B cell (primary cell): ENCODE measurements around the gene CYB5D1. TPM values are rescaled to one million over a fixed set of nuclear protein-coding genes. Genes with fewer than 3 reads are reported as not detected.
A peak's percentile ranks its signal among the peaks of the same experiment; 100 is the strongest.

ENCODE experiments used
- ATAC-seq: fragments of 200-7000 bp; cut with Tn5 transposase; one replicate; pipeline ENCODE4 v1.10.0; 2021; ENCODE audit warnings: low read depth, mild to moderate bottlenecking, moderate number of reproducible peaks, moderate library complexity
- CTCF ChIA-PET: fragments of 350-600 bp; sonication (Branson Sonifier 250); formaldehyde crosslinking; loops from one replicate; lab custom pipeline; 2021; ENCODE audit warnings: antibody characterized with exemption, inconsistent platforms; lab: Charles Lee
- POLR2A ChIA-PET: fragments of 350-600 bp; sonication (Branson Sonifier 250); formaldehyde crosslinking; loops from one replicate; lab custom pipeline; 2021; ENCODE audit warnings: antibody characterized with exemption; lab: Charles Lee
- DNase-seq: peaks from one replicate; pipeline ENCODE4 v3.0.0; 2013
- H2AFZ ChIP-seq: 2 replicates; pipeline ENCODE4 v1.6.1; 2012; ENCODE audit warnings: mild to moderate bottlenecking, low read depth, low read length; ENCODE audit not compliant: insufficient read depth, poor library complexity, severe bottlenecking
- H3K27ac ChIP-seq, 2 donors: 1 replicate in 1 of 2; 2 replicates in 1 of 2; pipeline ENCODE4 v1.5.1; 2012 to 2013; ENCODE audit warnings: low read length in 2 of 2, mild to moderate bottlenecking in 2 of 2, moderate library complexity in 1 of 2
- H3K27me3 ChIP-seq, 4 experiments: fragments of 200-600 bp in 1 of 4; sonication (generic) in 1 of 4; replicated peaks in 1 of 4; 1 replicate in 2 of 4; 2 replicates in 2 of 4; pipeline versions ENCODE4 v1.6.1 to v1.7.0; 2013 to 2016; ENCODE audit warnings: low read length in 3 of 4, mild to moderate bottlenecking in 2 of 4, mixed read lengths in 1 of 4, moderate library complexity in 1 of 4; ENCODE audit not compliant: insufficient read depth in 4 of 4, control insufficient read depth in 3 of 4; ENCODE audit errors: control extremely low read depth in 1 of 4
- H3K36me3 ChIP-seq, 2 experiments: replicated peaks in 1 of 2; 1 replicate in 1 of 2; 2 replicates in 1 of 2; pipeline versions ENCODE4 v1.6.1 to v1.7.1; 2013; ENCODE audit warnings: low read length in 1 of 2; ENCODE audit not compliant: insufficient read depth in 2 of 2, control insufficient read depth in 1 of 2; ENCODE audit errors: control extremely low read depth in 1 of 2, extremely low read depth in 1 of 2
- H3K4me1 ChIP-seq, 2 donors: fragments of 200-600 bp in 1 of 2; sonication (generic) in 1 of 2; 1 replicate in 1 of 2; 2 replicates in 1 of 2; pipeline versions ENCODE4 v1.5.1 to v1.6.1; 2013 to 2017; ENCODE audit warnings: low read length in 2 of 2; ENCODE audit not compliant: control insufficient read depth in 2 of 2, insufficient read depth in 2 of 2
- H3K4me2 ChIP-seq: replicated peaks from 2 replicates; pipeline ENCODE3; 2012; ENCODE audit warnings: mild to moderate bottlenecking, low read depth, low read length; ENCODE audit not compliant: poor library complexity, severe bottlenecking
- H3K4me3 ChIP-seq, 5 experiments: fragments of 200-600 bp in 1 of 5; sonication (generic) in 1 of 5; 1 replicate in 3 of 5; 2 replicates in 2 of 5; pipeline versions ENCODE4 v1.5.1 to v1.7.0; 2011 to 2016; ENCODE audit warnings: low read length in 4 of 5, mild to moderate bottlenecking in 4 of 5, low read depth in 2 of 5, control low read depth in 1 of 5, moderate library complexity in 1 of 5; ENCODE audit not compliant: insufficient read depth in 1 of 5; ENCODE audit errors: control extremely low read depth in 1 of 5, extremely low read depth in 1 of 5
- H3K79me2 ChIP-seq: fragments of 200-600 bp; sonication (generic); one replicate; pipeline ENCODE4 v1.6.0; 2016; ENCODE audit warnings: low read length; ENCODE audit not compliant: control insufficient read depth, insufficient read depth
- H3K9ac ChIP-seq: fragments of 200-600 bp; sonication (generic); 2 replicates; pipeline ENCODE4 v1.6.1; 2017; ENCODE audit warnings: mild to moderate bottlenecking, low read length, moderate library complexity
- H3K9me3 ChIP-seq, 3 donors: one replicate each; pipeline versions ENCODE4 v1.6.1 to v1.7.1; 2013; ENCODE audit warnings: low read length in 2 of 3; ENCODE audit not compliant: control insufficient read depth in 2 of 3, insufficient read depth in 1 of 3; ENCODE audit errors: control extremely low read depth in 1 of 3
- H4K20me1 ChIP-seq: 2 replicates; pipeline ENCODE4 v1.6.0; 2012; ENCODE audit warnings: mild to moderate bottlenecking, low read length; ENCODE audit not compliant: insufficient read depth, control insufficient read depth, poor library complexity, severe bottlenecking
- H3K27ac Mint-ChIP-seq: one replicate; pipeline ENCODE4 v1.8.0; 2021; ENCODE audit warnings: mixed read lengths
- H3K27me3 Mint-ChIP-seq: one replicate; pipeline ENCODE4 v1.8.0; 2021; ENCODE audit warnings: mixed read lengths
- H3K4me1 Mint-ChIP-seq: one replicate; pipeline ENCODE4 v1.8.0; 2021; ENCODE audit warnings: mixed read lengths
- H3K4me3 Mint-ChIP-seq: one replicate; pipeline ENCODE4 v1.8.0; 2021; ENCODE audit warnings: mixed read lengths
- H3K9me3 Mint-ChIP-seq: one replicate; pipeline ENCODE4 v1.8.0; 2022; ENCODE audit warnings: mixed read lengths; ENCODE audit not compliant: insufficient read depth
- EZH2 ChIP-seq: IDR thresholded peaks from 2 replicates; pipeline ENCODE4 v1.6.1; 2012; ENCODE audit warnings: borderline replicate concordance, low read depth, mild to moderate bottlenecking, moderate library complexity, low read length; ENCODE audit not compliant: insufficient read depth, poor library complexity, severe bottlenecking
- WGBS: methylation state at CpG from one replicate; pipeline ENCODE4 v1.1.5; 2013; ENCODE audit warnings: missing lambda C conversion rate; ENCODE audit not compliant: insufficient coverage; 5-methylcytosine and 5-hydroxymethylcytosine counted together
- intact Hi-C: fragments of 100-400 bp; cut with micrococcal nuclease; formaldehyde crosslinking; loops from one replicate; pipeline ENCODE4 v1.10.0; 2022
- polyA plus RNA-seq: library from polyadenylated mRNA; depleted of rRNA; stranded (reverse); fragments of >200 nt; gene quantifications from 2 replicates; pipeline ENCODE4 v1.2.3, GENCODE V29; 2012
- total RNA-seq, 2 donors: library from RNA; stranded (reverse); fragments of 120-200 nt in 1 of 2; gene quantifications; 1 replicate in 1 of 2; 2 replicates in 1 of 2; pipeline versions ENCODE4 v1.2.3 to v1.2.4, GENCODE V29; 2013 to 2022
- TF ChIP-seq, protein P1 (sequence below): fragments of 200-600 bp; IDR thresholded peaks from one replicate; pipeline ENCODE4 v1.8.0; 2022; ENCODE audit warnings: antibody characterized with exemption, mild to moderate bottlenecking

The CYB5D1 gene
- total and polyA plus RNA-seq, 2 donors (not counting 1 experiment from before 2014, with no cell fraction given): 6.3 to 10.2 TPM

DNA sequence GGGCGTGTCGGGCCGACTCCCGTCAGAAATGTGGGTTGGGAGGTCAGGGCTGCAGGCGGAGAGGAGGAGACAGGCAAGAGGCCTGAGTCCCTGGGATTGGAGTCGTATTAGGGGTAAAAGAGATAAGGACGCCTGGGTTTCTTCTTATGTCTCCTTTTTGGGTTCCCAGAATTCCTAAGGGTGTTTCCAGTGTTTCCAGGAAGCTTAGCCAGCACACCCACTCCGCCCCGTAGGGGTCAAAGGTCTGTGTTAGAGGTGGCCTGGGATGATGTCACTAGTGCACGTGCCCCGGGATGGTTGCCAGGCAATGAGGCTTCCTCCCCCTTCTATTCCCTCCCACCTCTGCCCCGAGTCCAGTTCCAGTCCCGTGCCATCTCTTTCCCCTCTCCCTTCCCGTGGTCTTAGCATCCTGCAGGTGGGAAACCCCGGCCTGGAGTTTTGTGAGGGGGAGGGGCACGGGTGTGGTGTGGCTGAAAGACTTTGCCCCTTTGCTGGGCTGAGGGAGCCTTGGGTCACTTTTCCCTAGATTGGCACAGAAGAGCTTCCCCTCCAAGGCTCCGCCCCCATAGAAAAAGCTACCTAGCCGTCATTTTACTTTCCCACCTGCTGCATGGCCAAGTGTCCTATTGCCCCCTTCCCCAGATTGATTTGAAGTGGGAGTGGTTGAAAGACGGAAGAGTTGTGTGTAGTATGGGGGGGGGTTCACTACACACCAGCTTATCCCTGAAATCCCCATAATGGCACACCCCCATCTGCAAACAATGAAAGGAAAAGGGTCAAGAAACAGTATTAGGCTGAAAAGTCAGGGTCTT, 21.0 kb upstream of the CYB5D1 start:
- CTCF ChIA-PET: interaction anchor here (0.6 to 5.3 kb wide), 12 partner anchors 8 to 469 kb away, joined by 3 to 53 read pairs (median 4); partner anchors contain the start of genes CNTROB, CYB5D1, NAA38 and RNF227
- Mint-ChIP-seq H3K27ac (peak overlapping the region; percentile 66), H3K27me3 (peaks cover 9% of the 10 kb centered on the region), H3K4me3 (peak overlapping the region; percentile 99), H3K9me3 (no peaks in the 10 kb centered on the region), H3K4me1 (peaks cover 60% of the 10 kb centered on the region)
- WGBS: 0% methylated on average over 7 of the region's 19 CpGs
- intact Hi-C loops: loop anchor here (10.0 kb wide), 2 partner anchors 822 to 1182 kb away; partner anchors contain the start of genes C17orf100, MED31 and RNASEK
- Histone ChIP-seq H3K27ac (peak overlapping the region; percentile 93 to 100), H3K4me1 (peaks cover 49 to 67% of the 10 kb centered on the region in 2 donors), H3K4me3 (peak overlapping the region; percentile 35 to 99 (median 95)), H3K27me3 (peaks cover 0 to 2% (median 0%) of the 10 kb centered on the region in 4 experiments), H3K9ac (peak overlapping the region; percentile 83), H3K36me3 (no peaks in the 10 kb centered on the region), H3K4me2 (peak overlapping the region; percentile 99), H4K20me1 (peaks cover 30% of the 10 kb centered on the region), H3K9me3 (peaks cover 0 to 4% (median 0%) of the 10 kb centered on the region in 3 donors), H2AFZ (no peak overlapping the region), H3K79me2 (peaks cover 30% of the 10 kb centered on the region)
- TF ChIP-seq, protein P1, sequence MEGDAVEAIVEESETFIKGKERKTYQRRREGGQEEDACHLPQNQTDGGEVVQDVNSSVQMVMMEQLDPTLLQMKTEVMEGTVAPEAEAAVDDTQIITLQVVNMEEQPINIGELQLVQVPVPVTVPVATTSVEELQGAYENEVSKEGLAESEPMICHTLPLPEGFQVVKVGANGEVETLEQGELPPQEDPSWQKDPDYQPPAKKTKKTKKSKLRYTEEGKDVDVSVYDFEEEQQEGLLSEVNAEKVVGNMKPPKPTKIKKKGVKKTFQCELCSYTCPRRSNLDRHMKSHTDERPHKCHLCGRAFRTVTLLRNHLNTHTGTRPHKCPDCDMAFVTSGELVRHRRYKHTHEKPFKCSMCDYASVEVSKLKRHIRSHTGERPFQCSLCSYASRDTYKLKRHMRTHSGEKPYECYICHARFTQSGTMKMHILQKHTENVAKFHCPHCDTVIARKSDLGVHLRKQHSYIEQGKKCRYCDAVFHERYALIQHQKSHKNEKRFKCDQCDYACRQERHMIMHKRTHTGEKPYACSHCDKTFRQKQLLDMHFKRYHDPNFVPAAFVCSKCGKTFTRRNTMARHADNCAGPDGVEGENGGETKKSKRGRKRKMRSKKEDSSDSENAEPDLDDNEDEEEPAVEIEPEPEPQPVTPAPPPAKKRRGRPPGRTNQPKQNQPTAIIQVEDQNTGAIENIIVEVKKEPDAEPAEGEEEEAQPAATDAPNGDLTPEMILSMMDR: no peak
- TF ChIP-seq EZH2: no peak
- no peak for ATAC-seq
- peak; percentile 64 for DNase-seq
- POLR2A ChIA-PET: interaction anchor here (0.9 to 2.3 kb wide), 2 partner anchors 8 to 20 kb away, joined by 3 to 14 read pairs; partner anchors contain the start of gene NAA38
